ENCODE results near the gene DYNLT4. TPM values are rescaled to one million over a fixed set of nuclear protein-coding genes. Genes with fewer than 3 reads are reported as not detected.

Gene DYNLT4
- total and polyA plus RNA-seq, 2 of the 13 experiments (the other 11 are each of a cell fraction or from before 2014, with no cell fraction given), result 0.77 TPM; not detected in 1

DNA sequence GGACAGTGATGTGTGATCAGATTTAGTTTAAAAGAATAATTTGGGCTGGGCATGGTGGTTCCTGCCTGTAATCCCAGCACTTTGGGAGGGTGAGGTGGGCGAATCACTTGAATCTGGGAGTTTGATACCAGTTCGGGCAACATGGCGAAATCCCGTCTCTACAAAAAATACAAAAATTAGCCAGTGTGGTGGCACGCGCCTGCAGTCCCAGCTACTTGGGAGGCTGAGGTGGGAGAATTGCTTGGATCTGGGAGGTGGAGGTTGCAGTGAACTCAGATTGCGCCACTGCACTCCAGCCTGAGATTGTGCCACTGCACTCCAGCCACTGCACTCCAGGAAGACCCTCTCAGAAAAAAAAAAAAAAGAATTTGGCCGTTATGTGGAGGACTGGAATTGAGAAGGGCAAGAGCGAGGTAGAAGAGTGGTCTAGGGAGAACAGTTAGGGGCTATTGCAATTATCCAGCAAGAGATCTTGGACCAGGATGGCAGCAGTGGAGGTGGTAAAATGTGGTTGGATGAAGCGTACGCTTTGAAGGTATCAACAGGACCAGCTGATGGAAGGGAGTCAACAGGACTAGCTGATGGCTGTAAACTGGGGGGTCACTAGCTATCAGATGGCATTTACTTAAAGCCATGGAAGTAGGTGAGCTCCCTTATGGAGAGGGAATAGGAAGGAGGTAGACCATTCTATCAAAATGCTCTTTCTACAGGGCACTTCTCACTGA is 10.8 kb upstream of the DYNLT4 start:
- ChIA-PET POLR2A (interaction anchor here (1.2 to 11.3 kb wide), 6 partner anchors 8 to 87 kb away, joined by 3 to 570 read pairs (median 27); partner anchors contain the start of genes BTBD19, DYNLT4 and PLK3), CTCF (ENCODE audit: low intra/inter-chr PET ratio, low total read pairs) (no interaction called here)
- no peak for DNase-seq (ENCODE audit: low spot score)
- 93% methylated on average over 11 of the region's 11 CpGs for whole genome bisulfite sequencing (ENCODE audit: low lambda C conversion rate)
- no peak overlapping the region for H3K9ac ChIP-seq (ENCODE audit: insufficient read depth, low read depth, low read length)
- no peak for FAIRE-seq
- H3K27me3 ChIP-seq (ENCODE audit: control insufficient read depth in 1 of 2, insufficient read depth in 2 of 2, low read length in 2 of 2), result no peaks in the 10 kb centered on the region
- no peak for TF ChIP-seq STAG1 (CRISPR knock-in tag; IDR thresholded peaks at IDR 0.05)
- no peak for TF ChIP-seq NFE2L2 (IDR thresholded peaks at IDR 0.05; ENCODE audit: low read length)
- no peak for TF ChIP-seq ZNF780A (CRISPR knock-in tag; IDR thresholded peaks at IDR 0.05)
- TF ChIP-seq ZNF333 (CRISPR knock-in tag; IDR thresholded peaks at IDR 0.05; ENCODE audit: borderline replicate concordance), result no peak
- TF ChIP-seq ZNF619 (CRISPR knock-in tag; IDR thresholded peaks at IDR 0.05), result no peak
- TF ChIP-seq ZNF235 (CRISPR knock-in tag; IDR thresholded peaks at IDR 0.05; ENCODE audit: borderline replicate concordance), result no peak
- TF ChIP-seq ZNF460 (CRISPR knock-in tag; IDR thresholded peaks at IDR 0.05; ENCODE audit: borderline replicate concordance), result peak; percentile 47; the same call in 1 of the 2 replicates
- 0 out of 2 replicates have a peak, but pooled peaks have one; percentile 18 for TF ChIP-seq CEBPB (IDR thresholded peaks at IDR 0.05; ENCODE audit: borderline replicate concordance, low read depth, low read length)
- H3K9me3 ChIP-seq (ENCODE audit: low read length), result no peaks in the 10 kb centered on the region
- no peaks in the 10 kb centered on the region for H3K79me2 ChIP-seq (ENCODE audit: insufficient read depth, low read length)
- in situ Hi-C loops (cut with HindIII; ENCODE audit: extremely low pct_ligation_motif_present, low pct_unique_long_range_greater_than_20kb) (no loop called here), intact Hi-C loops (cut with micrococcal nuclease; ENCODE audit: unreplicated experiment) (loop anchor here (5.0 kb wide), 1 partner anchor 36 kb away; no protein-coding TSS in a partner anchor)
- H4K20me1 ChIP-seq (ENCODE audit: insufficient read depth, low read length), result no peaks in the 10 kb centered on the region
- H3K36me3 ChIP-seq (replicated peaks in 1 of 2; ENCODE audit: control insufficient read depth in 1 of 2, insufficient read depth in 2 of 2, low read length in 2 of 2), result no peaks in the 10 kb centered on the region; a peak in 1 of 5 replicates
- no peak overlapping the region for H3K4me2 ChIP-seq (ENCODE audit: low read depth, low read length)
- no peak for ATAC-seq
- peaks cover 32% of the 10 kb centered on the region for H3K4me1 ChIP-seq (ENCODE audit: insufficient read depth, low read length)
- no peak overlapping the region for H3K4me3 ChIP-seq (replicated peaks in 1 of 3; ENCODE audit: insufficient read depth in 1 of 3, low read depth in 2 of 3, low read length in 3 of 3)
- no peak overlapping the region for H2AFZ ChIP-seq (ENCODE audit: low read length)
- no TSS peak for BruUV-seq (replicated peaks)
- no peak overlapping the region for H3K27ac ChIP-seq (ENCODE audit: extremely low read length, insufficient read depth, low read length)

DNA sequence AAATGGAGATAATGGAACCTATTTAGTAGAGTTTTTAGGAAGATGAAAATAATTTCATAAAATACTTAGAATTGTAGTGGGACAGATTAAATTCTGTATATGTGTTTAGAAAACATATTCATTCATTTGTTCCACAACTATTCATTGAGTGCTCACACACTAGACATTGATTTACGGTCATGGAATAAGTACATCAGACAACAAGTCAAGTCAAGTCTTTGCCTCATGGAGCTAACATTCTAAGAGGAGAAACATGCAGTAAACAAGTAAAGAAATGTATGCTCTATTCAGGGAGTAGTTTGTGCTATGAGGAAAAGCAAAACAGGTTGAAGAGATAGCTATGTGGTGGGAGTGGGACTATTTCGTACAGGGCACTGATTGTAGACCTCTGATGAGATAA is 10.2 kb upstream of the DYNLT4 start:
- Histone ChIP-seq H2AFZ (ENCODE audit: low read length) (no peak overlapping the region), H3K9ac (ENCODE audit: insufficient read depth, low read depth, low read length) (no peak overlapping the region), H3K79me2 (ENCODE audit: insufficient read depth, low read length) (no peaks in the 10 kb centered on the region), H3K4me1 (ENCODE audit: insufficient read depth, low read length) (peaks cover 38% of the 10 kb centered on the region), H3K27me3 (ENCODE audit: control insufficient read depth in 1 of 2, insufficient read depth in 2 of 2, low read length in 2 of 2) (no peaks in the 10 kb centered on the region), H3K4me2 (ENCODE audit: low read depth, low read length) (no peak overlapping the region), H3K9me3 (ENCODE audit: low read length) (no peaks in the 10 kb centered on the region), H3K4me3 (replicated peaks in 1 of 3; ENCODE audit: insufficient read depth in 1 of 3, low read depth in 2 of 3, low read length in 3 of 3) (no peak overlapping the region), H3K36me3 (replicated peaks in 1 of 2; ENCODE audit: control insufficient read depth in 1 of 2, insufficient read depth in 2 of 2, low read length in 2 of 2) (no peaks in the 10 kb centered on the region; a peak in 1 of 5 replicates), H4K20me1 (ENCODE audit: insufficient read depth, low read length) (no peaks in the 10 kb centered on the region), H3K27ac (ENCODE audit: extremely low read length, insufficient read depth, low read length) (no peak overlapping the region)
- no TSS peak for BruUV-seq (replicated peaks)
- ATAC-seq (no peak), FAIRE-seq (no peak), DNase-seq (ENCODE audit: low spot score) (no peak)
- 98% methylated on average over 2 of the region's 2 CpGs for WGBS (ENCODE audit: low lambda C conversion rate)
- ChIA-PET CTCF (ENCODE audit: low intra/inter-chr PET ratio, low total read pairs) (no interaction called here), POLR2A (interaction anchor here (1.2 to 11.3 kb wide), 4 partner anchors 8 to 87 kb away, joined by 3 to 570 read pairs (median 94); partner anchors contain the start of genes BTBD19, DYNLT4 and PLK3)
- in situ Hi-C loops (cut with HindIII; ENCODE audit: extremely low pct_ligation_motif_present, low pct_unique_long_range_greater_than_20kb), result no loop called here
- intact Hi-C loops (cut with micrococcal nuclease; ENCODE audit: unreplicated experiment), result loop anchor here (5.0 kb wide), 1 partner anchor 35 kb away; no protein-coding TSS in a partner anchor
- TF ChIP-seq, protein P1, sequence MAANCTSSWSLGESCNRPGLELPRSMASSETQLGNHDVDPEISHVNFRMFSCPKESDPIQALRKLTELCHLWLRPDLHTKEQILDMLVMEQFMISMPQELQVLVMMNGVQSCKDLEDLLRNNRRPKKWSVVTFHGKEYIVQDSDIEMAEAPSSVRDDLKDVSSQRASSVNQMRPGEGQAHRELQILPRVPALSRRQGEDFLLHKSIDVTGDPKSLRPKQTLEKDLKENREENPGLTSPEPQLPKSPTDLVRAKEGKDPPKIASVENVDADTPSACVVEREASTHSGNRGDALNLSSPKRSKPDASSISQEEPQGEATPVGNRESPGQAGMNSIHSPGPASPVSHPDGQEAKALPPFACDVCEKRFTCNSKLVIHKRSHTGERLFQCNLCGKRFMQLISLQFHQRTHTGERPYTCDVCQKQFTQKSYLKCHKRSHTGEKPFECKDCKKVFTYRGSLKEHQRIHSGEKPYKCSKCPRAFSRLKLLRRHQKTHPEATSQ (CRISPR knock-in tag; IDR thresholded peaks at IDR 0.05; ENCODE audit: borderline replicate concordance), result no peak
- TF ChIP-seq THAP11 (CRISPR knock-in tag; IDR thresholded peaks at IDR 0.05) (no peak), CREB1 (IDR thresholded peaks at IDR 0.05) (no peak), CREB1 (CRISPR knock-in tag; IDR thresholded peaks at IDR 0.05) (no peak), ETV5 (CRISPR knock-in tag; IDR thresholded peaks at IDR 0.05; ENCODE audit: borderline replicate concordance) (no peak), ZNF335 (CRISPR knock-in tag; IDR thresholded peaks at IDR 0.05) (no peak), ZNF746 (CRISPR knock-in tag; IDR thresholded peaks at IDR 0.05) (no peak)
- TF ChIP-seq, protein P2, sequence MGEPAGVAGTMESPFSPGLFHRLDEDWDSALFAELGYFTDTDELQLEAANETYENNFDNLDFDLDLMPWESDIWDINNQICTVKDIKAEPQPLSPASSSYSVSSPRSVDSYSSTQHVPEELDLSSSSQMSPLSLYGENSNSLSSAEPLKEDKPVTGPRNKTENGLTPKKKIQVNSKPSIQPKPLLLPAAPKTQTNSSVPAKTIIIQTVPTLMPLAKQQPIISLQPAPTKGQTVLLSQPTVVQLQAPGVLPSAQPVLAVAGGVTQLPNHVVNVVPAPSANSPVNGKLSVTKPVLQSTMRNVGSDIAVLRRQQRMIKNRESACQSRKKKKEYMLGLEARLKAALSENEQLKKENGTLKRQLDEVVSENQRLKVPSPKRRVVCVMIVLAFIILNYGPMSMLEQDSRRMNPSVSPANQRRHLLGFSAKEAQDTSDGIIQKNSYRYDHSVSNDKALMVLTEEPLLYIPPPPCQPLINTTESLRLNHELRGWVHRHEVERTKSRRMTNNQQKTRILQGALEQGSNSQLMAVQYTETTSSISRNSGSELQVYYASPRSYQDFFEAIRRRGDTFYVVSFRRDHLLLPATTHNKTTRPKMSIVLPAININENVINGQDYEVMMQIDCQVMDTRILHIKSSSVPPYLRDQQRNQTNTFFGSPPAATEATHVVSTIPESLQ (CRISPR knock-in tag; conservative IDR thresholded peaks at IDR 0.05), result no peak
